ENCODE measurements around the gene HAGHL.

The HAGHL gene

GRCh38 chr16:708959-709358 lies 17.9 kb upstream of the HAGHL start:
- DNase-seq = no peak

- DNase-seq = peak; percentile 97
Measured at GRCh38 chr16:709566-710499, 17.1 kb upstream of the HAGHL start.

- no peak for DNase-seq
Measured at GRCh38 chr16:710500-711075, 16.3 kb upstream of the HAGHL start.

GRCh38 chr16:711084-711483 lies 15.8 kb upstream of the HAGHL start:
- no peak for DNase-seq

- peak; percentile 84 for DNase-seq
Measured at GRCh38 chr16:711548-712320, 15.2 kb upstream of the HAGHL start.

GRCh38 chr16:712740-713250 lies 14.1 kb upstream of the HAGHL start:
- DNase-seq = peak; percentile 63

- DNase-seq = no peak
Measured at GRCh38 chr16:714079-714478, 12.8 kb upstream of the HAGHL start.

- peak; percentile 95 for DNase-seq
Measured at GRCh38 chr16:714558-715476, 12.1 kb upstream of the HAGHL start, which contains the start of gene METRN. TSS of gene METRN (plus strand) at chr16:715118. CDS start at chr16:715290, 172 bp downstream.

- no peak for DNase-seq
Measured at GRCh38 chr16:715477-716199, 11.3 kb upstream of the HAGHL start.

- DNase-seq = peak; percentile 92
Measured at GRCh38 chr16:716200-716568, 10.7 kb upstream of the HAGHL start.

- no peak for DNase-seq
Measured at GRCh38 chr16:716768-717325, 10.1 kb upstream of the HAGHL start.

GRCh38 chr16:717450-718245 lies 9.3 kb upstream of the HAGHL start:
- peak; percentile 25 for DNase-seq

- DNase-seq = no peak
Measured at GRCh38 chr16:718389-718788, 8.5 kb upstream of the HAGHL start.

- DNase-seq = no peak
Measured at GRCh38 chr16:718922-719321, 8.0 kb upstream of the HAGHL start.

- DNase-seq = no peak
Measured at GRCh38 chr16:719815-720446, 7.0 kb upstream of the HAGHL start.

- peak; percentile 94 for DNase-seq
Measured at GRCh38 chr16:720447-720989, 6.4 kb upstream of the HAGHL start.

- DNase-seq = peak; percentile 90
Measured at GRCh38 chr16:720990-721764, 5.7 kb upstream of the HAGHL start, which contains the start of gene ANTKMT. TSS of gene ANTKMT (plus strand) at chr16:721146. CDS start at chr16:721275, 129 bp downstream.

GRCh38 chr16:721765-722540 lies 5.0 kb upstream of the HAGHL start:
- DNase-seq = peak; percentile 4
